DOHH2 (cell line): ENCODE measurements around the gene KLF2.
"Not testable (repeated sequence)": the region's sequence is repeated elsewhere in the genome, so short reads cannot be mapped to it uniquely, and the experiment has no call there.

Source experiments
- H3F3A ChIP-seq: fragments of 200-600 bp; sonication (generic), shearing (Covaris generic); 2 replicates; pipeline ENCODE4 v1.6.0; 2016; ENCODE audit warnings: antibody characterized with exemption, mild to moderate bottlenecking; ENCODE audit not compliant: control insufficient read depth, insufficient read depth
- H3K27ac ChIP-seq: fragments of 200-600 bp; sonication (generic); 2 replicates; pipeline ENCODE4 v1.5.1; 2014; ENCODE audit warnings: low read depth, mild to moderate bottlenecking, low read length, moderate library complexity
- H3K27me3 ChIP-seq: fragments of 200-600 bp; sonication (generic); 2 replicates; pipeline ENCODE4 v1.6.1; 2014; ENCODE audit warnings: mild to moderate bottlenecking, low read length, mixed read lengths; ENCODE audit not compliant: control insufficient read depth
- H3K36me3 ChIP-seq: fragments of 200-600 bp; sonication (generic); 2 replicates; pipeline ENCODE4 v1.6.1; 2014; ENCODE audit warnings: mild to moderate bottlenecking, low read length, moderate library complexity, mixed read lengths; ENCODE audit not compliant: control insufficient read depth
- H3K4me1 ChIP-seq: fragments of 200-600 bp; sonication (generic); 2 replicates; pipeline ENCODE4 v1.6.1; 2014; ENCODE audit warnings: mild to moderate bottlenecking, low read length, mixed read lengths; ENCODE audit not compliant: control insufficient read depth
- H3K4me2 ChIP-seq: fragments of 200-600 bp; sonication (generic); 2 replicates; pipeline ENCODE4 v1.6.0; 2014; ENCODE audit warnings: mild to moderate bottlenecking, low read length, moderate library complexity
- H3K4me3 ChIP-seq: fragments of 200-600 bp; sonication (generic); 2 replicates; pipeline ENCODE4 v1.5.1; 2014; ENCODE audit warnings: mild to moderate bottlenecking, low read length, mixed read lengths
- H3K79me2 ChIP-seq: fragments of 200-600 bp; sonication (generic); 2 replicates; pipeline ENCODE4 v1.6.1; 2014; ENCODE audit warnings: mild to moderate bottlenecking, low read length, mixed read lengths; ENCODE audit not compliant: control insufficient read depth
- H3K9me2 ChIP-seq: fragments of 200-600 bp; sonication (generic); replicated peaks from 2 replicates; pipeline ENCODE4 v1.6.1; 2014; ENCODE audit warnings: mild to moderate bottlenecking, low read length, mixed read lengths; ENCODE audit not compliant: control insufficient read depth
- H3K9me3 ChIP-seq: fragments of 200-600 bp; sonication (generic); 2 replicates; pipeline ENCODE4 v1.6.1; 2014; ENCODE audit warnings: antibody characterized with exemption, low read length, mixed read lengths; ENCODE audit not compliant: control insufficient read depth, insufficient read depth
- H4K20me1 ChIP-seq: fragments of 200-600 bp; sonication (generic); 2 replicates; pipeline ENCODE4 v1.6.0; 2014; ENCODE audit warnings: low read depth, mild to moderate bottlenecking, antibody characterized with exemption, low read length, moderate library complexity; ENCODE audit not compliant: control insufficient read depth, insufficient read depth
- CTCF ChIP-seq: fragments of 200-600 bp; sonication (generic); IDR thresholded peaks from one replicate; pipeline ENCODE4 v1.5.1; 2014; ENCODE audit warnings: antibody characterized with exemption, mild to moderate bottlenecking, low read depth, low read length; ENCODE audit not compliant: poor library complexity, severe bottlenecking
- EZH2phosphoT487 ChIP-seq: fragments of 200-600 bp; sonication (generic); IDR thresholded peaks from 2 replicates; pipeline ENCODE4 v1.6.1; 2017; ENCODE audit warnings: borderline replicate concordance, mild to moderate bottlenecking, antibody characterized with exemption, low read length, moderate library complexity, mixed read lengths

KLF2 gene

GRCh38 chr19:16283210-16284061, 41.2 kb upstream of the KLF2 start:
- Histone ChIP-seq H3K4me1 (peaks cover 13% of the 10 kb centered on the region), H3K9me3 (no peaks in the 10 kb centered on the region), H3K4me3 (peak overlapping the region; percentile 38), H3F3A (0 out of 2 replicates have a peak, but pooled peaks cover 3% of the 10 kb centered on the region), H3K27ac (no peak overlapping the region), H3K27me3 (peaks cover 34% of the 10 kb centered on the region), H3K9me2 (no peaks in the 10 kb centered on the region), H3K36me3 (no peaks in the 10 kb centered on the region), H3K4me2 (peak overlapping the region; percentile 53), H3K79me2 (no peaks in the 10 kb centered on the region), H4K20me1 (no peaks in the 10 kb centered on the region)
- no peak for TF ChIP-seq EZH2phosphoT487
- TF ChIP-seq CTCF: no peak

GRCh38 chr19:16284505-16284904, 40.1 kb upstream of the KLF2 start:
- H3K27me3 ChIP-seq: peaks cover 34% of the 10 kb centered on the region
- H3K27ac ChIP-seq: no peak overlapping the region
- no peak for TF ChIP-seq CTCF
- no peak for TF ChIP-seq EZH2phosphoT487
- no peaks in the 10 kb centered on the region for H3K9me3 ChIP-seq
- no peaks in the 10 kb centered on the region for H3K36me3 ChIP-seq
- 0 out of 2 replicates have a peak, but pooled peaks cover 3% of the 10 kb centered on the region for H3F3A ChIP-seq
- H3K79me2 ChIP-seq: no peaks in the 10 kb centered on the region
- peaks cover 13% of the 10 kb centered on the region for H3K4me1 ChIP-seq
- H4K20me1 ChIP-seq: no peaks in the 10 kb centered on the region
- no peaks in the 10 kb centered on the region for H3K9me2 ChIP-seq
- H3K4me3 ChIP-seq: no peak overlapping the region
- no peak overlapping the region for H3K4me2 ChIP-seq

- Histone ChIP-seq H3K27me3 (peaks cover 34% of the 10 kb centered on the region), H3K4me1 (peaks cover 13% of the 10 kb centered on the region)
- not testable (repeated sequence) for H3K9me2 ChIP-seq, H4K20me1 ChIP-seq, H3K4me3 ChIP-seq, H3K36me3 ChIP-seq, H3K79me2 ChIP-seq, H3K27ac ChIP-seq, H3K9me3 ChIP-seq, H3K4me2 ChIP-seq, H3F3A ChIP-seq
These were observed 39.5 kb upstream of the KLF2 start for GRCh38 chr19:16285079-16285478.

- no peak overlapping the region for H3K27ac ChIP-seq
- H3K4me3 ChIP-seq: no peak overlapping the region
- TF ChIP-seq EZH2phosphoT487 (no peak), CTCF (no peak)
These were observed 38.7 kb upstream of the KLF2 start for GRCh38 chr19:16285769-16286498.

More at GRCh38 chr19:16285769-16286498, 38.7 kb upstream of the KLF2 start:
- Histone ChIP-seq H3K9me2 (no peaks in the 10 kb centered on the region), H3K79me2 (no peaks in the 10 kb centered on the region), H3K4me2 (no peak overlapping the region), H3K36me3 (no peaks in the 10 kb centered on the region), H3K27me3 (peaks cover 34% of the 10 kb centered on the region), H3K4me1 (peaks cover 13% of the 10 kb centered on the region), H3K9me3 (no peaks in the 10 kb centered on the region), H4K20me1 (no peaks in the 10 kb centered on the region), H3F3A (0 out of 2 replicates have a peak, but pooled peaks cover 3% of the 10 kb centered on the region)
